K562 (cell line): ENCODE results near the gene BCL2L12. TPM values are rescaled to one million over a fixed set of nuclear protein-coding genes. Genes with fewer than 3 reads are reported as not detected.

Experiments used
- ARID1B ChIP-seq: fragments of 450-650 bp; IDR thresholded peaks from 2 replicates; pipeline ENCODE4 v1.6.1; 2016; ENCODE audit warnings: antibody characterized with exemption, mild to moderate bottlenecking, inconsistent platforms
- CLOCK ChIP-seq: fragments of 250-450 bp; sonication (Bioruptor Pico); IDR thresholded peaks from 2 replicates; pipeline ENCODE4 v1.4.0; 2020; ENCODE audit warnings: mild to moderate bottlenecking, moderate library complexity, borderline replicate concordance
- CTCF ChIP-seq, 3 experiments: IDR thresholded peaks in 2 of 3; conservative IDR thresholded peaks in 1 of 3; 2 replicates each; pipeline ENCODE4 v1.5.1; 2011 to 2012; ENCODE audit warnings: low read length in 3 of 3, mild to moderate bottlenecking in 3 of 3, control low read depth in 2 of 3, improper control_type of control experiment in 1 of 3, inconsistent platforms in 1 of 3, low read depth in 1 of 3, mixed read lengths in 1 of 3, moderate library complexity in 1 of 3; ENCODE audit not compliant: insufficient read depth in 2 of 3
- ETS2 ChIP-seq: IDR thresholded peaks from 2 replicates; pipeline ENCODE4 v1.6.1; 2016; ENCODE audit warnings: borderline replicate concordance, missing genetic modification characterization, mild to moderate bottlenecking, moderate library complexity, missing compliant biosample characterization; ENCODE audit not compliant: poor library complexity, severe bottlenecking
- GABPA ChIP-seq: fragments of 200-800 bp; sonication (Bioruptor generic); conservative IDR thresholded peaks from 2 replicates; pipeline ENCODE4 v1.6.1; 2016; ENCODE audit warnings: low read depth, missing genetic modification characterization, missing compliant biosample characterization
- HNRNPLL ChIP-seq: fragments of 200-400 bp; formaldehyde crosslinking; IDR thresholded peaks from 2 replicates; pipeline ENCODE4 v1.6.1; 2017; ENCODE audit warnings: low read length, low read depth, mild to moderate bottlenecking; ENCODE audit not compliant: poor library complexity, severe bottlenecking
- MLLT1 ChIP-seq, 2 experiments: fragments of 450-650 bp; IDR thresholded peaks; 2 replicates each; pipeline ENCODE4 v1.6.1; 2016
- MTA3 ChIP-seq: fragments of 450-650 bp; formaldehyde crosslinking; IDR thresholded peaks from 2 replicates; pipeline ENCODE4 v1.6.1; 2017; ENCODE audit warnings: mild to moderate bottlenecking, borderline replicate concordance
- PHF8 ChIP-seq: fragments of 200-600 bp; sonication (generic); IDR thresholded peaks from 2 replicates; pipeline ENCODE4 v1.6.1; 2012; ENCODE audit warnings: mixed run types, mild to moderate bottlenecking, inconsistent platforms, low read length, moderate library complexity, borderline replicate concordance
- POLR2H ChIP-seq: IDR thresholded peaks from 2 replicates; pipeline ENCODE4 v1.6.1; 2016; ENCODE audit warnings: missing genetic modification characterization, low read depth, mild to moderate bottlenecking, control low read depth, missing compliant biosample characterization, moderate library complexity
- RCOR1 ChIP-seq, 2 experiments: IDR thresholded peaks; 2 replicates each; pipeline ENCODE4 v1.6.1; 2012; ENCODE audit warnings: low read depth in 2 of 2, low read length in 2 of 2, borderline replicate concordance in 1 of 2, improper control_type of control experiment in 1 of 2
- TAF7 ChIP-seq: fragments of 450-650 bp; IDR thresholded peaks from 2 replicates; pipeline ENCODE4 v1.6.1; 2016; ENCODE audit warnings: missing genetic modification characterization, missing compliant biosample characterization
- TBP ChIP-seq: optimal IDR thresholded peaks from 2 replicates; pipeline ENCODE3; 2011; ENCODE audit warnings: low read depth, low read length, improper control_type of control experiment
- ZBTB8A ChIP-seq: fragments of 450-650 bp; IDR thresholded peaks from 2 replicates; pipeline ENCODE4 v1.6.1; 2018; ENCODE audit warnings: mild to moderate bottlenecking, moderate library complexity; ENCODE audit not compliant: partially characterized antibody
- polyA plus RNA-seq, 8 experiments: library from polyadenylated mRNA; depleted of rRNA in 4 of 8; stranded (reverse) in 5 of 8; unstranded in 3 of 8; fragments of >200 nt; fragmentation: Nextera tagmentation in 2 of 8; fragmentation: Illumina TruSeq in 1 of 8; extraction: Ambion mirVana in 2 of 8; extraction: Trizol in 1 of 8; gene quantifications; 2 replicates each; pipeline versions ENCODE4 v1.2.1 to v1.2.3, GENCODE V29; 2011 to 2014; ENCODE audit warnings: inconsistent platforms in 1 of 8, missing spikeins in 1 of 8
- total RNA-seq, 7 experiments: library from RNA; depleted of rRNA in 6 of 7; stranded (reverse); fragments of >200 nt in 6 of 7; fragmentation: Illumina TruSeq in 2 of 7; extraction: Trizol in 2 of 7; gene quantifications; 2 replicates each; pipeline versions ENCODE4 v1.2.1 to v1.2.3, GENCODE V29; 2011 to 2021; ENCODE audit warnings: low replicate concordance in 1 of 7
- TF ChIP-seq, protein P1 (sequence below), 3 experiments: fragments of 200-800 bp in 1 of 3; sonication (Bioruptor generic) in 1 of 3; sonication (generic) in 1 of 3; formaldehyde crosslinking in 1 of 3; IDR thresholded peaks; 2 replicates each; pipeline versions ENCODE4 v1.6.1 to v1.8.0; 2016 to 2022; ENCODE audit warnings: mild to moderate bottlenecking in 2 of 3, missing compliant biosample characterization in 2 of 3, missing genetic modification characterization in 2 of 3, missing genetic modification reagents in 1 of 3

The BCL2L12 gene
- total and polyA plus RNA-seq, 9 of the 15 experiments (the other 6 are each of a cell fraction or from before 2014, with no cell fraction given) = 7.4 to 263 (median 81.2) TPM

- TF ChIP-seq ARID1B (peak; percentile 66; the same call in 1 of the 2 replicates), MLLT1 (IDR thresholded peaks at IDR 0.05) (peak in 1 of 2 experiments; percentile 83; a peak in 1 of 4 replicates), TBP (peak; percentile 86), HNRNPLL (peak; percentile 64), CLOCK (CRISPR knock-in tag) (no peak), ETS2 (tag) (no peak), GABPA (tag) (peak; percentile 87), POLR2H (peak; percentile 39), MTA3 (peak; percentile 90), RCOR1 (IDR thresholded peaks at IDR 0.05; ENCODE audit: borderline replicate concordance in 1 of 2, low read depth in 2 of 2, low read length in 2 of 2) (peak; percentile 5 to 52; a peak in 2 of 4 replicates), CTCF (IDR thresholded peaks at IDR 0.05 in 2 of 3, conservative IDR thresholded peaks at IDR 0.05 in 1 of 3; ENCODE audit: insufficient read depth in 2 of 3, low read depth in 1 of 3, low read length in 3 of 3) (0 out of 6 replicates have a peak, but pooled peaks of 1 of the 3 experiments have one; percentile 2), ZBTB8A (no peak), TAF7 (tag) (0 out of 2 replicates have a peak, but pooled peaks have one; percentile 13), PHF8 (peak; percentile 64; the same call in 1 of the 2 replicates)
- TF ChIP-seq, protein P1, sequence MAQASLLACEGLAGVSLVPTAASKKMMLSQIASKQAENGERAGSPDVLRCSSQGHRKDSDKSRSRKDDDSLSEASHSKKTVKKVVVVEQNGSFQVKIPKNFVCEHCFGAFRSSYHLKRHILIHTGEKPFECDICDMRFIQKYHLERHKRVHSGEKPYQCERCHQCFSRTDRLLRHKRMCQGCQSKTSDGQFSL (CRISPR knock-in tag; IDR thresholded peaks at IDR 0.05) = no peak
- TF ChIP-seq, protein P1 (tag; IDR thresholded peaks at IDR 0.05) = no peak
- TF ChIP-seq, all 486 proteins: peak for 120
These were observed 25.4 kb upstream of the BCL2L12 start, which contains the start of gene RRAS (continued) for GRCh38 chr19:49640113-49640898.
